ENCODE data around the gene RNASE13.

DNA sequence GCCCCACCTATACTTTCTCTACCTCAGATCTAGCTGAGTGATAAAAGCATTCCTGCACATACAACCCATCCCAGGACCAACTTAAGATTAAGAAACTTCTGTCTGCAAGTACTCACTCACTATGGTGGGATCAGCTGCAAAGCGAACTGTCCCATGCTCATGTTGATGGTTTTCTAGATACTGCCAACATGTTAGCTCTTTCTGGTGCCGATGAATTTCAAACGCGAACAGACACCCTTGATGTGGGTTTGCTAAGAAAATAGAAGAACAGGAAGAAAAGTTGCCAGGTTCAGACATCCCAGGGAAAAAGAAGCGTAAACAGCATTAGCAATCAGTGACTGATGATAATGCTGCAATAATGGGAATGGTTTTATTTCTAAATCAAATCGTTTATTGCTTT, 37.0 kb downstream of the RNASE13 start:
- TF ChIP-seq POLR2A (IDR thresholded peaks at IDR 0.05), result no peak
- TF ChIP-seq, protein P1, sequence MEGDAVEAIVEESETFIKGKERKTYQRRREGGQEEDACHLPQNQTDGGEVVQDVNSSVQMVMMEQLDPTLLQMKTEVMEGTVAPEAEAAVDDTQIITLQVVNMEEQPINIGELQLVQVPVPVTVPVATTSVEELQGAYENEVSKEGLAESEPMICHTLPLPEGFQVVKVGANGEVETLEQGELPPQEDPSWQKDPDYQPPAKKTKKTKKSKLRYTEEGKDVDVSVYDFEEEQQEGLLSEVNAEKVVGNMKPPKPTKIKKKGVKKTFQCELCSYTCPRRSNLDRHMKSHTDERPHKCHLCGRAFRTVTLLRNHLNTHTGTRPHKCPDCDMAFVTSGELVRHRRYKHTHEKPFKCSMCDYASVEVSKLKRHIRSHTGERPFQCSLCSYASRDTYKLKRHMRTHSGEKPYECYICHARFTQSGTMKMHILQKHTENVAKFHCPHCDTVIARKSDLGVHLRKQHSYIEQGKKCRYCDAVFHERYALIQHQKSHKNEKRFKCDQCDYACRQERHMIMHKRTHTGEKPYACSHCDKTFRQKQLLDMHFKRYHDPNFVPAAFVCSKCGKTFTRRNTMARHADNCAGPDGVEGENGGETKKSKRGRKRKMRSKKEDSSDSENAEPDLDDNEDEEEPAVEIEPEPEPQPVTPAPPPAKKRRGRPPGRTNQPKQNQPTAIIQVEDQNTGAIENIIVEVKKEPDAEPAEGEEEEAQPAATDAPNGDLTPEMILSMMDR (IDR thresholded peaks at IDR 0.05), result no peak
